Lower leg skin (tissue), 3 donors: ENCODE results near the gene TNFAIP8L1.

ENCODE experiments used
- POLR2A ChIP-seq, 2 donors: fragments of 450-650 bp; IDR thresholded peaks; one replicate each; pipeline ENCODE4 v1.6.1; 2016 to 2017; ENCODE audit warnings: antibody characterized with exemption in 2 of 2, mild to moderate bottlenecking in 1 of 2, moderate library complexity in 1 of 2
- TF ChIP-seq, protein P1 (sequence below), 3 donors: fragments of 450-650 bp; IDR thresholded peaks; one replicate each; pipeline ENCODE4 v1.5.1; 2016; ENCODE audit warnings: antibody characterized with exemption in 3 of 3, mild to moderate bottlenecking in 3 of 3, moderate library complexity in 2 of 3

DNA sequence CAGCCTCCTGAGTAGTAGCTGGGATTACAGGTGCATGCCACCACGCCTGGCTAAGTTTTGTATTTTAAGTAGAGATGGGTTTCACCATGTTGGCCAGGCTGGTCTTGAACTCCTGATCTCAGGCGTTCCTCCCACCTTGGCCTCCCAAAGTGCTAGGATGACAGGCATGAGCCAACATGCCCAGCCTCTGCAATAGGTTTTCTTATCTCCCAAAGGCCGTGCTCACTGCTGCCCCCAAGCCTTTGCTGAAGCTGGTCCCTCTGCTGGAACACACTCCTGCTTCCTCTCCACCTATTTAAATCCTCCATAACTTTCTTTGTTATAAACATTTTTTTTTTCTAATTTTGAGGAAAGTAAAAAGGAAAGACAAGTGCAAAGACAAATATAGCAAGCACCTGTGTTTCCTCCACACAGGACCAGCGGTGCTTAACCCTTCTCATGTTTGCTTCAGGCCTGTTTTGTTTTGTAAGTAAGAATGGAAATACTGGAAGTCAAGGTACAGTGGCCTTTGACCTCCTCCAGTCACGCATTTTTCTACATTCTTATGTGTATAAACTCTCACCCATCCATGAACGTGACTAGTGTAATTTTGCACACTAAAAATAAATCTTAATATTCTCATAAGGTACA lies 14.5 kb upstream of the TNFAIP8L1 start:
- TF ChIP-seq POLR2A (IDR thresholded peaks at IDR 0.05): no peak
- TF ChIP-seq, protein P1, sequence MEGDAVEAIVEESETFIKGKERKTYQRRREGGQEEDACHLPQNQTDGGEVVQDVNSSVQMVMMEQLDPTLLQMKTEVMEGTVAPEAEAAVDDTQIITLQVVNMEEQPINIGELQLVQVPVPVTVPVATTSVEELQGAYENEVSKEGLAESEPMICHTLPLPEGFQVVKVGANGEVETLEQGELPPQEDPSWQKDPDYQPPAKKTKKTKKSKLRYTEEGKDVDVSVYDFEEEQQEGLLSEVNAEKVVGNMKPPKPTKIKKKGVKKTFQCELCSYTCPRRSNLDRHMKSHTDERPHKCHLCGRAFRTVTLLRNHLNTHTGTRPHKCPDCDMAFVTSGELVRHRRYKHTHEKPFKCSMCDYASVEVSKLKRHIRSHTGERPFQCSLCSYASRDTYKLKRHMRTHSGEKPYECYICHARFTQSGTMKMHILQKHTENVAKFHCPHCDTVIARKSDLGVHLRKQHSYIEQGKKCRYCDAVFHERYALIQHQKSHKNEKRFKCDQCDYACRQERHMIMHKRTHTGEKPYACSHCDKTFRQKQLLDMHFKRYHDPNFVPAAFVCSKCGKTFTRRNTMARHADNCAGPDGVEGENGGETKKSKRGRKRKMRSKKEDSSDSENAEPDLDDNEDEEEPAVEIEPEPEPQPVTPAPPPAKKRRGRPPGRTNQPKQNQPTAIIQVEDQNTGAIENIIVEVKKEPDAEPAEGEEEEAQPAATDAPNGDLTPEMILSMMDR (IDR thresholded peaks at IDR 0.05): no peak
